NCI-H2029 (cell line): ENCODE measurements around the gene GTF3C1.
"Not testable (repeated sequence)": the region's sequence is repeated elsewhere in the genome, so short reads cannot be mapped to it uniquely, and the experiment has no call there.

Source experiments
- DNase-seq: peaks from one replicate; lab custom pipeline; 2025; lab: John Stamatoyannopoulos, UW

Gene GTF3C1

DNA sequence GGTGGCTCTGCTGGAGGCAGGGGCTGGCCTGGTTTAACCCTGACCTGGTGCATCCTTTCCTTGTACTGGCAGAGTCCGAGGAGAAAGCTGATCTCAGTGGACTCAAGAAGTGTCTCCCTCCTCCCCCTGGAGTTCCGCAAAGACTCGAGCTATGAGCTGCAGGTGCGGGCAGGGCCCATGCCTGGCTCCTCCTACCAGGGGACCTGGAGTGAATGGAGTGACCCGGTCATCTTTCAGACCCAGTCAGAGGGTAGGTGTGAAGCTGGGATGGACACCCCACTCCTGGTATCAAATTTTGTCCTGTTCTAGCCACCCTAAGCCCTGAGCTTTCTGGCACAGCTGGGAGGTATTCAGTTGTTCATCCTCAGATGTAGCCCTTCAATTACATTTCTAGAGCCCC lies 105.2 kb downstream of the GTF3C1 start:
- DNase-seq: no peak

DNA sequence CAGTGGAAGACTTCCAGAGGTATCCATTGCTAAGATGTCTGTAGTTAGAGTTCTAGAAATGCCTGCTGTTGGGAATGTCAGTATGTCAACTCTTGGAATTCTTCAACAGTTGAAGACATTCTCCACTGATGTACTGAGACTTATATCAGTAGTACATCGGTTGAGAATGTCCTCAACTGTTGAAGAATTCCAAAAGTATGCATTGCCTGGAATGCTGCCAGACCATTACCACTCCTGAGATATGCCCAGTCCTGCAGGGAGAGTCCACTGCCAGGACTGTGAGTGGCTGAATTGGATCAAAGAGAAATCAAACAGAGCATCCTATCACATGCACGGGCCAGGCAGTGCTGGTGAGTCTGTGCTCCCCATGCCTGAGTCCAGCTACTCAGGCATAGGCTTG lies 105.7 kb downstream of the GTF3C1 start:
- no peak for DNase-seq

DNA sequence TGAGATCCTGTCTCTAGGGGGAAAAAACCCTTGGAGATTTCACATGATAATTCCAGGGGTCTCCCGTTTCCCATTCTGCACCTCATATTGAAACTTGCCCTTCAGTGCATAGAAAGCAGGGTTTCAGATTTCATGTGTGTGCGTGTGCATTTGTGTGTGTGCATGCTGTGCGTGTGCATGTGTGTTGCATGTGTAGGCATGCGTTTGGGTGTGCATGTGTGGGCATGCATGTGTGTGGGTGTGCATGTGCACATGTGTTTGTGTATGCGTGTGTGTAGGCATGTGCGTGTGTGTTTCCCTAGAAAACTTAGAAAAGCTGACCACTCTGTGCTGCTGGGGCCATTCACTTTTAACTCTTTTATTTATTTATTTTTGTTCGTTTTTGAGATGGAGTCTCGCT lies 107.7 kb downstream of the GTF3C1 start:
- no peak for DNase-seq

DNA sequence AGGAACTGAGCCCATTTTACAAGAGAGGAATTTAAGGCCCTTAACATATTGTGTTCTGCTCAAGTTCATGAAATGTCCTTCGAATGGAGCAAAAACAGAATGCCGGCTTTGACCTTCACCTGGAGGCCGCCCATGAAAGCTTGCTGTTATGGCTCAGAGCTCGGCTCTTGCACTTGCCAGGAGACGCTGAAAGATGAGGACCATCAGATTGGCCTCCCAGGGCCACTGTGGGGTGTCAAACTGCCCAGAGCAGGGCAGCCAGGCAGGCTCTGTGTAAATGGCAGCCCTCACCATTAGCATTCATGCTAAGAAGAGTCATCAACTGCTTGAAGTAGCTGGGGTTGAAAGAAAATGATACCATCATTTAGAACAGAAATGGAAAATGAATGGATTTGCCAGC lies 108.4 kb downstream of the GTF3C1 start:
- DNase-seq: no peak

DNA sequence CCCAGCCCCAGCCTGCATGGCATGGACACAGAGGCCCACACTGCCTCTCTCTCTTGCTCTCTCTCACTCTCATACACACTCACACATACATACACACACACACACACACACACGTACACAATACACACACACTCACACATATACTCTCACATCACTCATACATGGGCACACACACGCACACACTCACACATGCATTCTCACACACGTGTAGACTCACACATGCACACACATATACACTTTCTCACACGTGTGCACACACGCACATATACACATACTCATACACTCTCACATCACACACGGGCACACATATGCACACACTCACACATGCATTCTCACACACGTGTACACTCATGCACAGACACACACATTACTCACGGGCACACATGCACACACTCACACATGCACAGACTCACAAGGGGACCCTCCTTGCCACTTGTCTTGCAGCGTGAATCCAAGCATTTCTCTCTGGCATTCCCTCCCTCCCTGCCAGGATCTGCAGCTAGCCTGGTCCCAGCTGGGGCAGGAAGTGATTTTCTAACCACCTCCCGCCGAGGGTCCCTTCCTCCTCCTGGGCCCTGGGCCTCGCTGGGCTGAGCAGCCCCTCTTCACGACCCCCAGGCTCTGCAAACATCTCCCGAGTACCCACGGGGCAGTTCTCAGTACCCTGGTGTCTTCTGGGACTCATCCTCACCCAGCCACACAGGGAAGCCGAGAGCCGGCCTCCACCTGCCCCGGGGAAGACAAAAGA lies 110.3 kb downstream of the GTF3C1 start:
- DNase-seq: no peak

DNA sequence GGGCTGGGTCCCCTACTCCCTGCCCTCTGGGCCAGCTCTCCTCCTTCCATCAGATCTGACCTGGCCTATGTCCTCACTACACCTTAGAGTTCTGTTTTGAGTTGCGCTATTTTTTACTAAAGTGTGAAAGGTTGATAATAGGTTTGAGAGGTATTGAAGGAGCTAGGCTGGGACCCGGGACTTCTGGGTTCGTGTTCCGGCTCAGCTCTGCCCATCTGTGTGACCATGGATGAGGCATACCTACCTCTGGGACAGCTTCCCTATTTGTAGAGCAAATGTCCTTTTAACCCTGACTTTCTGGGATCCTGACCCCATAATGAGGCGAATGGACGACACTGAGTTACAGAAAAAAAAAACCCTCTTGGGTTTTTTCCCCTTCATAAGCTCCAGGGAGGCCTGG lies 111.8 kb downstream of the GTF3C1 start:
- DNase-seq: no peak

DNA sequence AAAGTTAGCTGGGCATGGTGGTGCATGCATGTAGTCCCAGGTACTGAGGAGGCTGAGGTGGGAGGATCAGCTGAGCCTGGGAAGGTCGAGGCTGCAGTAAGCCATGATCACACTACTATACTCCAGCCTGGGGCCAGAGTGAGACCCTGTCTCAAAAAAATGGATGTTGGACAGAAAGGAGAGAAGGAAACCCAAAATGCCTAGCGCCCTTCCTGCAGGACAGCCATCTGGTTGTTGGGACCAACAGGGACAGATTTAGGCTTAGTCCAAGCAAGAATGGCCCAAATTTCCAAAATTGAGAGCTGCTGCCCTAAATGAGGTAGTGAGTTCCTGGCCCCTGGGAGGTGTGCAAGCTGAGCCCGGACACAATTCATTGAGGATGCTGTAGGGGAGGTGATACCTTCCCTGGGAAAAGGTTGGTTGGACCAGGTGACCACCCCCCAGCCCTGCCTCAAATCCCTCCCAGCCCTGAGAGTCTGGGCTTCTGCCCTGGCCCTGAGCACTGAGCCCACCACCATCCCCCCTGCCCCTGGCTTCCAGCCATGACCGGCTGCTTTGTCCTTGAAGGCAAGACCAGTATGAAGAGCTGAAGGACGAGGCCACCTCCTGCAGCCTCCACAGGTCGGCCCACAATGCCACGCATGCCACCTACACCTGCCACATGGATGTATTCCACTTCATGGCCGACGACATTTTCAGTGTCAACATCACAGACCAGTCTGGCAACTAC lies 112.6 kb downstream of the GTF3C1 start:
- no peak for DNase-seq

DNA sequence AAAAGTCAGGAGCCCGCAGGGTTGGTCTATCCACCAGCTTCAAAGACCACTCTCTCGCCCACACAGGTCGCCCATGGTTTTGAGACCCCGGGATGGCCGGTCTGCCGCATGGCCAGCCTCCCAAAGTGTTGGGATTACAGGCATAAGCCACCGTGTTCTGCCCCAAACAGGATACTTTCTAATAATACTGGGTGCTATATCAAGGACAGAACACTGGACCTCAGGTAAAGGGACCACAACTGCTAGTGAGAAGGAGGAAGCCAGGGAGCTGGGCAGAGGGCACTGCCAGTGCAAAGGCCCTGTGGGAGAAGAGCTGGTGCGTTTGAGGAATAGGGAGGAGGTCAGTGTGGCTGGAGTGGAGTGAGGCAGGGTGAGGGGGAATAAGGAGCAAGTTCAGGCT lies 113.6 kb downstream of the GTF3C1 start:
- DNase-seq: no peak

DNA sequence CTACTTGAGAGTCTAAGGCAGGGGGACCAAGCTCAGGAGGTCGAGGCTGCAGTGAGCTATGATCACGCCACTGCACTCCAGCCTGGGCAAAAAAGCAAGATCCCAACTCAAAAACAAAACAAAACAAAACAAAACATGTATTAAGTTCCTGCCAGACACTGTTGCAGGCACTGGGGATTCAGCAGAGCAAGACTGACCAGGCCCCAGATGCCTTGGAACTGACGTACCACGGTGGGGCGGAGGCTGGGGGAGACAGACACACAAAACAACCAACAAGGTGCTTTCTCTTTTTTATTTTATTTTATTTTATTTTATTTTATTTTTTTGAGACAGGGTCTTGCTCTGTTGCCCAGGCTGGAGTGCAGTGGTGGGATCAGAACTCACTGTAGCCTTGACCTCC lies 114.6 kb downstream of the GTF3C1 start:
- DNase-seq: not testable (repeated sequence)

DNA sequence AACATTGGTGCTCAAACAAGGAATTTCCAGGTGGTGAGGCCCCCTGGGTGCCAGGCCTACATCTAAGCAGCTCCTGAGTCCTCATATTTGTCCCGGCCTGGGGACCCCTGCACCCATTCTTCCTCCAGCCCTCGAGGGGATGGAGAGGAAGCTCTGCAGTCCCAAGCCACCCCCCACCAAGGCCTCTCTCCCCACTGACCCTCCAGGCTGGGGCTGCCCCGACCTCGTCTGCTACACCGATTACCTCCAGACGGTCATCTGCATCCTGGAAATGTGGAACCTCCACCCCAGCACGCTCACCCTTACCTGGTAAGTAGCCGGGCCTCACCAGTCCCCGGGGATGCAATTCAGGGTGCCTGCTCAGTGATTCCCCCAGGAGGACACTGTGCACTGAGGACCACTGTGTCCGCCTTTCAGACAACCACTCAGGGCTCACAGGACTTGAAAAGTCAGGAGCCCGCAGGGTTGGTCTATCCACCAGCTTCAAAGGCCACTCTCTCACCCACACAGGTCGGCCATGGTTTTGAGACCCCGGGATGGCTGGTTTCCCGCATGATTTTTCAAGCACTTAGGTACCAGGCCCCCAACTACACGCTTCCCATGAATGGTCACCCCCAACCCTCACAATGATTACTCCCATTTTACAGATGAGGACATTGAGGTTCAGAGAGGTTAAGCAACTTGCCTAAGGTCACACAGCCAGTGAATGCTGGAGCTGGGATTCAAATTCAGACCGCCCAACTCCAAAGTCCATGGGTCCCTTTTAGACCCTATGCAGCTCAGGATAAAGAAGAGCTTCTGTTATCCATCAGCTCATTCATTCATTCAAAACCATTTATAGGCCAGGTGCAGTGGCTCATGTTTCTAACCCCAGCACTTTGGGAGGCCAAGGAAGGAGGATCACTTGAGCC lies 115.3 kb downstream of the GTF3C1 start:
- DNase-seq: no peak

DNA sequence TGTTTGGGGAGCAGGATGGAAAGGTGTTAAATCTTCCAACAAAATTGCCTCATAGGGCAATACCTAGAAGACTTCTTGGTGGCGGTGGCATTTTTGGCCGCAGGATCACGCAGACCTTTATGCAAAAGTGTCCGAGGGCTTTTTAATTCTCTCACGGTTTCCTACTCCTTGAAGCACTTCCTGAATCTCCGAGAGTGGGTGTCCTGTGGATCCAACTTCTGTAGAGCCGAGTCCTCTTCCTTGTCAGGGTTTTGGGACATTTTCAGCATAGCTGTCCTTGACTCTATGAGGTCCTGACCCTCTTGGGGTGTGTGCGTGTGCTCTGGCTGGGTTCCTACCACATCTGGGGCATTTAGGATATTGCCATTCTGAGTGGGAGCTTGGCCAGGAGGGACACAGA lies 116.1 kb downstream of the GTF3C1 start:
- no peak for DNase-seq

DNA sequence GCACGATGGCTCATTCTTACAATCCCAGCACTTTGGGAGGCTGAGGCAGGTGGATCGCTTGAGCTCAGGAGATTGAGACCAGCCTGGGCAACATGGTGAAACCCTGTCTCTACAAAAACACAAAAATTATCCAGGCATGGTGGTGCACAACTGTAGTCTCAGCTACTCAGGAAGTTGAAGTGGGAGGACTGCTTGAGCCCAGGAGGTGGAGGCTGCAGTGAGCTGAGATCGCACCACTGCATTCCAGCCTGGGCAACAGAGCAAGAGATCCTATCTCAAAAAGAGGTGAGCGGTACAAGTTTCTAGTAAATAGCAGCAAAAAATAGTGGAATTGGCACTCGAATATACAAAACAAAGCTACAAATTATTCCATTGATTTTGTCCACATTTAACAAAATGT lies 116.5 kb downstream of the GTF3C1 start:
- not testable (repeated sequence) for DNase-seq

DNA sequence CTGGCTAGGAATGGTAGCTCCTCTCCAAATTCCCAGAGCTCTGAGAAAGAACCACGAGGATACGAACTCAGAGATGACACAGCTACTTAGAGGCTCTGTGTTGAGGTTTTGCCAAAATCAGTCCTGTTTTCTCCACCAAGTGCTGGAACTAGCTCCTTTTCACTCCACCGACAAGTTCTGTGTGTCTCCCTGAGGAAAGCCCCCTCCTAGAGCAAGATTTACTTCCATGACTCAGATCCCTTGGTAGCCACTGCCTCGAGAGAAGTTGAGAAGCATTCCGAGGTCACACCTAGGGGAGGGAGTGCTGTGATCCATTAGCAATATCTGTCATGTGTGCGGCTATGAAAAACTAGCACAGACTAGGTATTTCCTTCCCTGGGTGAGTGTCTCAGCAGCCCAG lies 117.2 kb downstream of the GTF3C1 start:
- no peak for DNase-seq

DNA sequence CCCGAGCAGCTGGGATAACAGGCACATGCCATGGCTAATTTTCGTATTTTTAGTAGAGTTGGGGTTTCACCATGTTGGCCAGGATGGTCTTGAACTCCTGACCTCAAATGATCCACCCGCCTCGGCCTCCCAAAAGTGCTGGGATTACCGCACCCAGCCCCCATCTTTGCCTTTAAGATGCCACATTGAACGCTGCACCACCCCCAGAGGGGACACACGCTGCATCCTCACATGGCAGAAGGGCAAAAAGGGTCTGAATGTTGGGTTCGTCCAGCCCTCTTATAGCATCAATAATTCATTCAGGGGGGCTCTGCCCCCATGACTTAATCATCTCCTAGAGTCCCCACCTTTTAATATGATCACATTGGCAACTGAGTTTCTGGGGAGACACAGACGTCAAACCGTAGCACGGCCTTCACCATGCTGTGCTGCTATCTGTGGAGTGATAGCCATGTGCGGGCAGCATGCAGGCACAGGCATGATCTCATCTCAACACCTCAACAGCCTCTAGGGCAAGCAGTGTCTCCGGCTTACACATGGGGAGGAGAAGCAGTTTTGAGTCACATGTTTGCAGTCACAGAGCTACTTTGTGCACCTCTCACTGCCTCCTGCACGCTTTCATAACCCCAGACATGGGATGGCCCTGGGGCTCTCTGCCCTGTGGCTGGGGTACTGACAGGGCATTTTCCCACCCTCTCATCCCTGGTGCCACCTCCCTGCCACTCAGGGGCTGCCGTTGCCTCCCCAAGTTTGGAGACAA lies 117.8 kb downstream of the GTF3C1 start:
- DNase-seq: no peak

DNA sequence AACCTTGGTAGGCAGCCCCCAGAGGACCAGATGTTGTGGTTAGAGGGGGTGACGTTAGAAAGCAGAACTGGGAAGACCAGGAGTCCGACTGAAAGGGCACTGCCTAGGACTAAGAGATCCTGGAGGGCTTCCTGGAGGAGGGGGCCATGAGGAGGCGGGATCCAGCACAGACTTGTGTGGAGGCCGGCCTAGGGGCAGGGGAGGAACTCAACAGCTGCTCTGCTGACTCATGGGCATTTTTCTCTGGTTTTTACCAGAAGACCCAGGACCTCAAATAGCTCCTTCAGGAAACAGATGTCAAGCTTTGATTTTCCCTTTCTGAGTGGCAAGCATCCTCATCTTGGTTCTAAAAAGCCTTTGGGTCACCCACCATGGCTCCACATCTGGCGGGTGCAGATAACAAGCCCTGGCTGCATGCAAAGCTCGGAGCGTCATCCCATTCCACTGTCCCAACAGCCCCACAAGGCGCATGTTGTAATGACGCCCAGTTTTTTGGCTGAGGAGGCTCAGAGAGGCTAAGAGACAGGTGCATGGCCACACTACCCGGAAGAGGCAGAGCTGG lies 118.7 kb downstream of the GTF3C1 start:
- DNase-seq: no peak

DNA sequence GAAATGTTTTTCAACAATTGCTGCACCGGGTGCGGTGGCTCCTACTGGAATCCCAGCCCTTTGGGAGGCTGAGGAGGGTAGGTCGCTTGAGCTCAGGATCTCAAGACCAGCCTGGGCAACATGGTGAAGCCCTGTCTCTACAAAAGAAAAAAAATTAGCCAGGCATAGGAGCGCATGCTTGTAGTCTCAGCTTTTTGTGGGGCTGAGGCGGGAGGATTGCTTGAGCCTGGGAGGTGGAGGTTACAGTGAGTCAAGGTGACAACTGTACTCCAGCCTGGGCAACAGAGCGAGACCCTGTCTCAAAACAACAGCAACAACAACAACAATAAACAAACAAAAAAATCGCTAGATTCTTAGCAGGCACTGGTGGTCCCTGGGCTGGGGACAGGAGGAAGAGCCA lies 119.2 kb downstream of the GTF3C1 start:
- DNase-seq: no peak

DNA sequence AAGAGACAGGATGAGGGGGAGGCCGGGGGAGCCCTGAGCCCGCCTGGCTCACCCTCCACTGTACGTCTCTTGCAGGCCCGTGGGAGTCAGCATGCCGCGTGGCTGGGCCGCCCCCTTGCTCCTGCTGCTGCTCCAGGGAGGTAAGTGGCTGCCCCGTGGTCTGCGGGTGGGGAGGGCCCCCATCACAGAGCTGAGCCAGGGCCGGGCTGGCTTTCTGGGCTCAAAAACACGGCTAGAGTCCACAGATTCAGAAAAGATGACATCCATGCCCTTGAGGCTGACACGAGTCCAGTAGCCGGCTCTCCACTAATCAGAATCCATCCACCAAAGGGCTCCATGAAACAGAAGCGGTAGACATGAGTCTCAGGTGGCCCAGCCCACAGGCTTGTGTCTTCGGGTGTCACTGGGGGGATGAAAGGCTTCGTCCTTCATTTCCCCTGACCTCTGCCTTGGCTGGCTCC lies 119.7 kb downstream of the GTF3C1 start:
- no peak for DNase-seq

DNA sequence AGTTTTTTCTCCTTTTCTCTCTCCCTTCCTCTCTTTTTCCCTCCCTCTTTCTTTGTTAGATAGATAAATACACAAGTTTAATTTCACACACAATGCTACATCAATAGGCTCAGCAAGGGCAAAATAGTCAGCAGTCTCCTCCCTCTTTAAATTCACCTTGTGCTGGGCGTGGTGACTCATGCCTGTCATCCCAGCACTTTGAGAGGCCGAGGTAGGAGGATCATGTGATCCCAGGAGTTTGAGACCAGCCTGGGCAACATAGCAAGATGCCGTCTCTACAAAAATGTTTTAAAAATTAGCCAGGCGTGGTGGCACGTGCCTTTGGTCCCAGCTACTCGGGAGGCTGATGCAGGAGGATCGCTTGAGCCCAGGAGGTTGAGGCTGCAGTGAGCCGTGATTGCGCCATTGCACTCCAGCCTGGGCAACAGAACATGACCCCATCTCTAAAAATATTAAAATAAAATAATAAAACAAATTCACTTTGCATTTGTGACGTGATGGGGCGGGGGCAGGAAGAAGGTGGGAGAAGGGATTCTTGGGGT lies 120.3 kb downstream of the GTF3C1 start:
- no peak for DNase-seq

DNA sequence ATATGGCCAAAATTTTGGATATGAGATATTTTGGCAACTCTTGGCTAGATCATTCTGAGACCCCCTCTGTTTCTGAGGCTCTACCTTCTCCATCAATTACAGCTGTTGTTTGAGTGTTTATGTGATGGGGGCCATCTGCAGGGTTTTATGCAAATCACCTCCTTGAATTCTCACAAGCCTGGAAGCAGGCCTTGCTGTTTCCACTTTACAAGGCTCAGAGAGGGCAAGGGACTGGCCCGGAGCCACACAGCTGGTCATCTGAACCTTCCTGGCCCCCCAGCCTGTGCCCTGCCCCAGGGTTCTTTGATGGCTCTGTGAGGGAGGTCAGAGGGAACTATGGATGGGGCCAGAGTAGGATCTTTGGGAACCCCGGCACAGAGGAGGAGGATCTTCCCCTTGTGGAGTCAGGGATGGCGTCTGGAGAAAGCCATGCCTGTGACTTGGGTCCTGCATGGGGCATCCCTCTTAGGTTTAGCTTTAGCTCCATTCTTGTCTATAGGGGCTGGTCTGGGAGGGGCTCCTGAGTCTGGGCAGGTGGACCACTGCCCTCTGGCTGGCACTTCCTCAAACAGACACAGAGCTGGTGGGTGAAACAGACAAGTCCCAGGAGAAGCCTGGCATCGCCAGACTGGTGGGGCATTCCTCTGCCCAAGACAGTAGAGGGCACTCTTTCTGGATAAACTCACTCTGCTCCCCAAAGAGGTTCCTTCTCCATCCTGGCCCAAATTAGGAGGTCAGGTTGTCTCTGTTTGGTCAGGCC lies 121.5 kb downstream of the GTF3C1 start:
- DNase-seq: no peak

DNA sequence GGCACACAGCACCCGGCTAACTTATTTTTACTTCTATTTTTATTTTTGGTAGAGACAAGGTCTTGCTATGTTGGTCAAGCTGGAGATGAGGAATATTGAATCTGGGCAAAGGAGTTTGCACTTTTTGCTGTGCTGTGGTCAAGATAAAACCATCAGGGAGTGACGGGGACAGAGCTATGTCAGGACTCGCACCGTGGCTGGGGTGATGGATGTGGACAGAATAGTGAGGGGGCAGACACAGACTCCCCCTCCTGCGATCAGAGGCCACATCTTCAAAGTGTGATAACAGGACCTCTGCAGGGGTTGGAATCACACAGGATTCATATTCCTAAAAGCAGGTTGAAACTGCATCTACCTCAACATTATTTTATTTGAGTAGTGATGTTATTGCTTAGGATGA lies 122.2 kb downstream of the GTF3C1 start:
- DNase-seq: no peak
